ENCODE data around the gene GJA4.

The GJA4 gene
- 0 reads per million in 3 donors for total RNA-seq

DNA sequence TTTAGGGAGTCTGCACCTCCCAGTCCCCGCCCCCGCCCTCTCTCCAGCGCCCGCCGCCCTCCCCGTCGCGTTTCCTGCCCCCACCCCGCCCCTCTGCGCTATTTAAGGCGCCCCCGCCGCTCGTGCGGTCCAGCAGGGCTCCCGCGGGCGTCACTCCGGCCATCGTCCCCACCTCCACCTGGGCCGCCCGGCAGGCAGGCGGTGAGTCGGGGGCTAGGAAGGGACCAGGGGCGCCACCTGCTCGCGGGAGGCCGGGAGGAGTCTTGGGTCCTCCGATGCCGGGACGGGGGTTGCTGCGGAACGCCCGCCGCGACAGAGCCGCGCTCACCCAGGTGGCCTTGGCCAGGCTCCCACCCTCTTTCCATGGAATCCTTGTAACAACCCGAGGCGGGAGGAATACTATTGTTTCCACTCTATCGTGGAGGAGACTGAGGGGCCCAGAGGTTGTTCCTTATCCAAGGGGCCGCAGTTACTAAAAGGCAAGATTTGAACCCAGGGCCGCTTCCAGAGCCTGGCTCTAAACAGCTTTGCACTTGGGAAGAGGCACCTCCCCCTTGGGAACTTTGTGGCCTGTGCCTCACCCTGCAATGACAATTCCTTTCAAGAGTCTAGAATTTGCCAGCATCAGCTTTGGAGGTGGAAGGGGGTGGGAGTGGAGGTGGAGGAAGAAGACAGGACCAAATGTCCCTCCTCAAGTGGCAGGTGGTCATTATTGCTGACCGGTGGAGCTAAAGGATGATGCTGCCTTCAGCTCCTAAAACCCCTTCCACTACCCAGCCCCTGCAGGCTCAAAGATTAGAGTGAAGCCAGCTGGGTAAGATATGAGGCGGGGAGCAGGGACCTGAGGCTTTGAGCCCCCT is at the start of gene GJA4:
TSS of gene GJA4 (plus strand) at position 132 of the 860 bp plus-strand sequence. CDS start 1,215 bp downstream, outside the sequence.
- H3K9me3 ChIP-seq (ENCODE audit: control insufficient read depth, low read length), result no peaks in the 10 kb centered on the region

DNA sequence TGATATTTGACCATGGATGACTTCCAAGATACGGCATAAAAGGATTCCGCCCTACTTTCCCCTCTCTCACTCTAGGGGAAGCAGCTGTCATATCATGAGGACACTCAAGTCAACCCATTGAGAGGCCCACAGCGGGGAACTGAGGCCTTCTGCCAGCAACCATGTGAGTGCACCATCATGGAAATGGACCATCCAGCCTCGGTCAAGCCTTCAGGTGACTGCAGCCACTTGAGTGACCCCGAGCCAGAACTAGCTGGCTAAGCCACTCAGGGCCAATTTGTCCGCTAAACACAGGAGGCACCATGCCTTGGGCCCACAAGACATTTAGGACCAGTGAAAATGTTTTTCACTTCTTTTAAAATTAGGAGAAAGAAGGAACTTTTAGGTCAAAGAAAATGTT is 49.0 kb upstream of the GJA4 start:
- H3K4me1 ChIP-seq (ENCODE audit: control insufficient read depth, insufficient read depth, low read length, poor library complexity, severe bottlenecking), result peaks cover 3% of the 10 kb centered on the region
- H3K27me3 ChIP-seq (replicated peaks; ENCODE audit: control insufficient read depth, insufficient read depth, low read length, poor library complexity, severe bottlenecking), result no peaks in the 10 kb centered on the region

More for the DNA sequence above, at the start of gene GJA4:
- DNase-seq, result no peak
- Histone ChIP-seq H3K4me1 (ENCODE audit: control insufficient read depth, insufficient read depth, low read length, poor library complexity, severe bottlenecking) (peaks cover 3% of the 10 kb centered on the region), H3K27me3 (replicated peaks; ENCODE audit: control insufficient read depth, insufficient read depth, low read length, poor library complexity, severe bottlenecking) (no peaks in the 10 kb centered on the region), H3K27ac (ENCODE audit: insufficient read depth, low read length, poor library complexity, severe bottlenecking) (no peak within 1 kb of the TSS), H3K36me3 (ENCODE audit: control insufficient read depth, insufficient read depth, low read length) (no peaks in the 10 kb centered on the region), H3K4me3 (ENCODE audit: insufficient read depth, low read depth, low read length, poor library complexity, severe bottlenecking) (peak within 1 kb of the TSS; percentile 35)

DNA sequence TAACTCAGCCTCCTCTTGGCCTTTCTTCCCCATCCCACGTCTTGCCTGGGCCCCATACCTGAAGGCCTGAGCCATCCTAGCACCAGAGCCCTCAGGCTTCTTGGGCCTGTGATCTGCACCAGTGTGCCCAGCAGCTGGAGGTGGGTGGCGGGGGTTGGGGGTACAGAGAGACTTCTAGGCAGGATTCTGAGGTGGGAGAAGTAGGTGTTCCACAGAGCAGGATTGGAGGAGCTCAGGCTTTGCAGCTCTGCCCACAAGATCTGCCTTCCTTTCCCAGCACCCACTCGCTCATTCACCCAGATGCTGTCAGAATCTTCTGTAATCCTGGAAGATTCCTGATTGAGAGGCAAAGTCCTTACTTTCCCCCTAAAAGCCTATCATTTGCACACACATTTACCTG is 47.9 kb upstream of the GJA4 start:
- H3K27ac ChIP-seq (ENCODE audit: insufficient read depth, low read length, poor library complexity, severe bottlenecking), result no peak overlapping the region
- no peaks in the 10 kb centered on the region for H3K27me3 ChIP-seq (replicated peaks; ENCODE audit: control insufficient read depth, insufficient read depth, low read length, poor library complexity, severe bottlenecking)

More for the DNA sequence above, 49.0 kb upstream of the GJA4 start:
- H3K9me3 ChIP-seq (ENCODE audit: control insufficient read depth, low read length), result no peaks in the 10 kb centered on the region
- no peak for DNase-seq
- no peak overlapping the region for H3K27ac ChIP-seq (ENCODE audit: insufficient read depth, low read length, poor library complexity, severe bottlenecking)
- H3K4me3 ChIP-seq (ENCODE audit: insufficient read depth, low read depth, low read length, poor library complexity, severe bottlenecking), result no peak overlapping the region
- H3K36me3 ChIP-seq (ENCODE audit: control insufficient read depth, insufficient read depth, low read length), result no peaks in the 10 kb centered on the region

DNA sequence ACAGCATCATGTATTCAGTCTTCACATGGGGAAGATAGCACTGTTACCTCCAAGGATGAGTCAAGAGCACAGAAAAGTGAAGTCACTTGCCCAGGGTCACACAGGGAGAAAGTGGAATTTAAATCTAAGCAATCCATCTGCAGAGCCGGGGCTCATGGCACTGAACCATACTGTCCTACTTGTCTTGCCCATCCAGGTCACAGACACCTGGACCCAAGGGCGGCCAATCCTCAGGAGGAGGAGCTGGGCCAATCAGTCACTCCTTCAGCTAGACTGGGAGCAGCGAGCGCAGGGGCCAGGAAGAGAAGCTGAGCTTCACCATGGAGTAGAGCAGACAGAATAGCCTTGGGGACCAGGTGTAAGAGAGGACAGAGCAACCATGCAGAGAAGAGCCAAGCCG is 47.1 kb upstream of the GJA4 start:
- no peak overlapping the region for H3K4me3 ChIP-seq (ENCODE audit: insufficient read depth, low read depth, low read length, poor library complexity, severe bottlenecking)
- no peaks in the 10 kb centered on the region for H3K27me3 ChIP-seq (replicated peaks; ENCODE audit: control insufficient read depth, insufficient read depth, low read length, poor library complexity, severe bottlenecking)
- no peaks in the 10 kb centered on the region for H3K36me3 ChIP-seq (ENCODE audit: control insufficient read depth, insufficient read depth, low read length)

More for the DNA sequence above, 47.9 kb upstream of the GJA4 start:
- no peaks in the 10 kb centered on the region for H3K9me3 ChIP-seq (ENCODE audit: control insufficient read depth, low read length)
- no peaks in the 10 kb centered on the region for H3K36me3 ChIP-seq (ENCODE audit: control insufficient read depth, insufficient read depth, low read length)
- H3K4me3 ChIP-seq (ENCODE audit: insufficient read depth, low read depth, low read length, poor library complexity, severe bottlenecking), result no peak overlapping the region
- peaks cover 3% of the 10 kb centered on the region for H3K4me1 ChIP-seq (ENCODE audit: control insufficient read depth, insufficient read depth, low read length, poor library complexity, severe bottlenecking)
- DNase-seq, result no peak

DNA sequence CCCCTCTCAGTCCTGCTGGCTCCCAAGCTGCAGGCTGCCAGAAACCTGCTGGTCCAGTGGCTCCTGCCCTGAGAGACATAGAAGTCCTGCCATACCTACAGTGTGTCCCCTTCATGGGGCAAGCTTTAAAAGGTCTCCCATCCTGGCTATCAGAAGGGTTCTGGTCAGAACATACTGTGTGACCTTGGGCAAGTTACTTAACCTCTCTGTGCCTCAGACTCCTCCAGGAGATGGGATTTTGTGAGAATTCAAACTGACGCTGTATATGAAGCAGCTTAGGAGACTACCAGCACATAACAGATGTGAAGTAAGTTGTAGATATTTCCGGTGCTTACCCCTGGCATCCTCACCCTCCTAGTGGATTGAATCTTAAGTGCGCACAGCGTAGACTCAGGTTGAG is 46.7 kb upstream of the GJA4 start:
- Histone ChIP-seq H3K36me3 (ENCODE audit: control insufficient read depth, insufficient read depth, low read length) (no peaks in the 10 kb centered on the region), H3K9me3 (ENCODE audit: control insufficient read depth, low read length) (no peaks in the 10 kb centered on the region), H3K4me3 (ENCODE audit: insufficient read depth, low read depth, low read length, poor library complexity, severe bottlenecking) (no peak overlapping the region), H3K27me3 (replicated peaks; ENCODE audit: control insufficient read depth, insufficient read depth, low read length, poor library complexity, severe bottlenecking) (no peaks in the 10 kb centered on the region), H3K27ac (ENCODE audit: insufficient read depth, low read length, poor library complexity, severe bottlenecking) (no peak overlapping the region), H3K4me1 (ENCODE audit: control insufficient read depth, insufficient read depth, low read length, poor library complexity, severe bottlenecking) (peaks cover 3% of the 10 kb centered on the region)
- DNase-seq, result no peak

More for the DNA sequence above, 47.1 kb upstream of the GJA4 start:
- Histone ChIP-seq H3K9me3 (ENCODE audit: control insufficient read depth, low read length) (no peaks in the 10 kb centered on the region), H3K4me1 (ENCODE audit: control insufficient read depth, insufficient read depth, low read length, poor library complexity, severe bottlenecking) (peaks cover 3% of the 10 kb centered on the region), H3K27ac (ENCODE audit: insufficient read depth, low read length, poor library complexity, severe bottlenecking) (no peak overlapping the region)
- DNase-seq, result no peak

DNA sequence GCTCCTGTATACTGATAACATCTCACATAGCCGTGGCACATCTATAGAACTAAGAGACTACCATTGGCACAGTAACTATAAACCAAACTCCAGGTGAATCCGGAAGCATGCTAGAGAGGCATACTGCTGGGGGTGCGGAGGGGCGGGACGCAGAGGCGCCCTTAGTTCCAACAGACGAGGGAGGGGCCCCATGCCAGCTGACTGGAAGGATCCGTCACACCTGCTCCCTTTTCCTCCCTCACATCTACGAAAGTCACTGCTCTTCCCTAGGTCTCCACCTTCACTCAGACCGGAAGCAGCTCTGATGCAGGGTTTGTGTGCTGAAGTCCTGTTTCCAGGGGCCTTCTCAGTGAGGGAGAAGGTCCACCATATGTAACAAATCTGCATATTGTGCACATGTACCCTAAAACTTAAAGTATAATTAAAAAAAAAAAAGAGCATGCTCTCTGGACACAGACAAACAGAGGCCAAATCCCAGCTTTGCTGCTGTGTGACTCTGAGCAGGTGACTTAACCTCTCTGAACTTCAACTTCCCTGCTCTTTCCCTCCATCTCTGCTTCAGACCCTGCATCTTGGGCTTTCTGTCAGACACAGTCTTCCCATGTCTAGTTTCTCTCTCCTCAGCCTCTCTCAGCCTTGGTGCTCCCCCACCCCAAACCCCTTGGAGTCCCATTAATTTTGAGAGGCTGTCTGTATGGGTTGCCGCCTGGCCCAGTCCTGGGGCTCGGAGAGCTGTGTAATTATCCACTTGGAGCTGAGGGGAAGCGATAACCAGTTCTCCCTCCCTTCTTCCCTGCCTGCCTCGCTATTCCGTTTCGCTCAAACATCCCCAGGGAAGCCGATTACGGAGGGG is 45.8 kb upstream of the GJA4 start:
- no peak overlapping the region for H3K4me3 ChIP-seq (ENCODE audit: insufficient read depth, low read depth, low read length, poor library complexity, severe bottlenecking)
- H3K36me3 ChIP-seq (ENCODE audit: control insufficient read depth, insufficient read depth, low read length), result no peaks in the 10 kb centered on the region
- H3K4me1 ChIP-seq (ENCODE audit: control insufficient read depth, insufficient read depth, low read length, poor library complexity, severe bottlenecking), result peaks cover 3% of the 10 kb centered on the region
- H3K27ac ChIP-seq (ENCODE audit: insufficient read depth, low read length, poor library complexity, severe bottlenecking), result no peak overlapping the region
- no peak for DNase-seq
- no peaks in the 10 kb centered on the region for H3K9me3 ChIP-seq (ENCODE audit: control insufficient read depth, low read length)
- no peaks in the 10 kb centered on the region for H3K27me3 ChIP-seq (replicated peaks; ENCODE audit: control insufficient read depth, insufficient read depth, low read length, poor library complexity, severe bottlenecking)

DNA sequence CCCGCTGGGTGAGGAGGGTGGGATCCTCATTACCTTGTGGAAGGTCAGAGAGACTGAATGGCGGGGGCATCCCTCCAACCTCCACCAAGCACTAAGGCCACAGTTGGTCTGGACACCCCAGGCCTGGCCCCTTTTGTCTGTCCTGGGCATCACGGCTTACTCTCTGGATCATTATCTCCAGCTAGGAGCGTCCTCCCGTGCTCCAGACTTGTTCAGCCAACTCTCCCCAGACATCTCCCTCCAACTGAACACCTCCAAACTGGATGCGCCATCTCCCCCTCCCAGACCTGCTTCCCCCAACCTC is 45.2 kb upstream of the GJA4 start:
- no peak overlapping the region for H3K27ac ChIP-seq (ENCODE audit: insufficient read depth, low read length, poor library complexity, severe bottlenecking)
- DNase-seq, result no peak
- peaks cover under 1% of the 10 kb centered on the region for H3K4me1 ChIP-seq (ENCODE audit: control insufficient read depth, insufficient read depth, low read length, poor library complexity, severe bottlenecking)
- H3K27me3 ChIP-seq (replicated peaks; ENCODE audit: control insufficient read depth, insufficient read depth, low read length, poor library complexity, severe bottlenecking), result no peaks in the 10 kb centered on the region
- no peak overlapping the region for H3K4me3 ChIP-seq (ENCODE audit: insufficient read depth, low read depth, low read length, poor library complexity, severe bottlenecking)
- H3K36me3 ChIP-seq (ENCODE audit: control insufficient read depth, insufficient read depth, low read length), result no peaks in the 10 kb centered on the region
- no peaks in the 10 kb centered on the region for H3K9me3 ChIP-seq (ENCODE audit: control insufficient read depth, low read length)

DNA sequence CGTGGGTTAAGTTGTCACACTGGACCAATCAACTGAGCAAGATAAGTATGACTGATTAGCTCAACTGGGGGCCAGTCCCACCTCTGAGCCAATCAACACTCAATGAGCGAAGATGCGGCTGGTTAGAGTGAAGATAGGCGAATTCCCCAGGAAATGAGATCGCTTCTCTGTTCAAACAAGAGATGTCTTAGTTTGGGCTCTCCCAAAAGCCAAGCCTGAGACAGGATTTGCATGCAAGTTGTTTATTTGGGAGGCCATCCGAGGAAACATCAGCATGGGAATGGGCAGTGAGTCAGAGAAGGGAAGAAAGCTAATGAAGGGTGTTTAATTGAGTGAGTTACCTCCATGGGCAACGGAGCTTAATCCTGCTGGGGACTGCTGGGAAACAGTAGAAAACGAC is 42.8 kb upstream of the GJA4 start:
- Histone ChIP-seq H3K27ac (ENCODE audit: insufficient read depth, low read length, poor library complexity, severe bottlenecking) (no peak overlapping the region), H3K27me3 (replicated peaks; ENCODE audit: control insufficient read depth, insufficient read depth, low read length, poor library complexity, severe bottlenecking) (no peaks in the 10 kb centered on the region), H3K4me3 (ENCODE audit: insufficient read depth, low read depth, low read length, poor library complexity, severe bottlenecking) (no peak overlapping the region), H3K36me3 (ENCODE audit: control insufficient read depth, insufficient read depth, low read length) (no peaks in the 10 kb centered on the region), H3K4me1 (ENCODE audit: control insufficient read depth, insufficient read depth, low read length, poor library complexity, severe bottlenecking) (no peaks in the 10 kb centered on the region), H3K9me3 (ENCODE audit: control insufficient read depth, low read length) (no peaks in the 10 kb centered on the region)
- DNase-seq, result no peak

DNA sequence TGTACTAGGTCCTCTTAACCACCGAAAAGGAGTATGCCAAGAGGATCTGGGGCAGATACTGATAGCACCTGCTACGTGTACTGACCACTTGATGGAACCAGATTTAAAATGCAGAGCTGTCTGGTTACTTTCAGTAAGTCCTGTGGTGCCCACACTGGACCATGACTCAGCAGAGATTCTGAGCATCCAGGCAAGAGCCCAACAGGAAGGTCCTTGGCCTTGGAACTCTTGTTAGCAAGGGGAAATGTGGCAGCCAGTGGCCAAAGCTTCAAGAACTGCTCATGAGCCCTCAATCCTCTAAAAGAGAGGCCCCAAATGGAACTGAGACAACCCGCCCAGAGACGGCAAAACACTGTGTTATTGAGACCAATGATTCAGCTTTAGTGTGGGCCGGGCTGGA is 42.2 kb upstream of the GJA4 start:
- no peak overlapping the region for H3K27ac ChIP-seq (ENCODE audit: insufficient read depth, low read length, poor library complexity, severe bottlenecking)
- no peaks in the 10 kb centered on the region for H3K9me3 ChIP-seq (ENCODE audit: control insufficient read depth, low read length)
- no peaks in the 10 kb centered on the region for H3K27me3 ChIP-seq (replicated peaks; ENCODE audit: control insufficient read depth, insufficient read depth, low read length, poor library complexity, severe bottlenecking)
- H3K36me3 ChIP-seq (ENCODE audit: control insufficient read depth, insufficient read depth, low read length), result no peaks in the 10 kb centered on the region
- H3K4me1 ChIP-seq (ENCODE audit: control insufficient read depth, insufficient read depth, low read length, poor library complexity, severe bottlenecking), result no peaks in the 10 kb centered on the region
- no peak overlapping the region for H3K4me3 ChIP-seq (ENCODE audit: insufficient read depth, low read depth, low read length, poor library complexity, severe bottlenecking)
- DNase-seq, result no peak

DNA sequence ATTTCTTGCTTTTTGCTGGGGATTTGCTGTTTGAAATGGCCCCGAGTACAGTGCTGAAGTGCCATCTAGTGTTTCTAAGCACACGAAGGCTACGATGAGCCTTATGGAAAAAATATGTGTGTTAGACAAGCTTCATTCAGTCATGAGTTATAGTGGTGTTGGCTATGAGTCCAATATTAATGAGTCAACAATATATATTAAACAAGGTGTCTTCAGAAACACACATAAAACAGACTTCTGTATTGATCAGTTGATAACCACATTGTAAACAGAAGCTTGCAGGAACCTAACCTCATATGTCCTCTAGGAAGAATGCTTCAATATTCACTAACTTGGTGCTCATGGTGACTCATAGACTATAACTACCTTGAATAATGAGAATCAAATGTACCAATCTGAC is 39.6 kb upstream of the GJA4 start:
- DNase-seq, result no peak
- H3K27me3 ChIP-seq (replicated peaks; ENCODE audit: control insufficient read depth, insufficient read depth, low read length, poor library complexity, severe bottlenecking), result no peaks in the 10 kb centered on the region
- no peaks in the 10 kb centered on the region for H3K9me3 ChIP-seq (ENCODE audit: control insufficient read depth, low read length)
- no peaks in the 10 kb centered on the region for H3K4me1 ChIP-seq (ENCODE audit: control insufficient read depth, insufficient read depth, low read length, poor library complexity, severe bottlenecking)
- H3K4me3 ChIP-seq (ENCODE audit: insufficient read depth, low read depth, low read length, poor library complexity, severe bottlenecking), result no peak overlapping the region
- H3K36me3 ChIP-seq (ENCODE audit: control insufficient read depth, insufficient read depth, low read length), result no peaks in the 10 kb centered on the region
- H3K27ac ChIP-seq (ENCODE audit: insufficient read depth, low read length, poor library complexity, severe bottlenecking), result no peak overlapping the region
